Hepatocyte (in vitro differentiated cells): Measurements from ENCODE around the gene ZDHHC24.

Experiments
- CTCF ChIP-seq: fragments of 200-600 bp; sonication (generic); IDR thresholded peaks from 2 replicates; pipeline ENCODE4 v1.5.1; 2016; ENCODE audit warnings: antibody characterized with exemption, mild to moderate bottlenecking; ENCODE audit not compliant: poor library complexity
- EZH2 ChIP-seq: fragments of 200-600 bp; sonication (generic); IDR thresholded peaks from 2 replicates; pipeline ENCODE4 v1.6.1; 2016; ENCODE audit warnings: antibody characterized with exemption, mild to moderate bottlenecking, borderline replicate concordance

- TF ChIP-seq CTCF (no peak), EZH2 (no peak)
Observed at GRCh38 chr11:66473167-66473566, 72.7 kb downstream of the ZDHHC24 start.
